WTC11 (cell line): ENCODE results near the gene KRT36. TPM values are rescaled to one million over a fixed set of nuclear protein-coding genes. Genes with fewer than 3 reads are reported as not detected.

Experiments
- ATAC-seq: fragments of 200-7000 bp; cut with Tn5 transposase; 2 replicates; pipeline ENCODE4 v1.10.0; 2021; ENCODE audit warnings: mild to moderate bottlenecking, moderate library complexity
- CTCF ChIA-PET: fragments of 300-600 bp; sonication (Branson Sonifier 250); formaldehyde crosslinking; loops from one replicate; lab custom pipeline; 2021; ENCODE audit warnings: antibody characterized with exemption; lab: Charles Lee
- POLR2A ChIA-PET: fragments of 350-600 bp; sonication (Branson Sonifier 250); formaldehyde crosslinking; loops from one replicate; lab custom pipeline; 2021; ENCODE audit warnings: antibody characterized with exemption; lab: Charles Lee
- DNase-seq: peaks from one replicate; pipeline ENCODE4 v3.0.0; 2021; ENCODE audit warnings: low spot score
- H3K27ac Mint-ChIP-seq: 2 replicates; pipeline ENCODE4 v1.8.0; 2021; ENCODE audit warnings: mixed read lengths
- H3K27me3 Mint-ChIP-seq: 2 replicates; pipeline ENCODE4 v1.8.0; 2021; ENCODE audit warnings: low read depth, mild to moderate bottlenecking, moderate library complexity, mixed read lengths
- H3K36me3 Mint-ChIP-seq: 2 replicates; pipeline ENCODE4 v1.8.0; 2021; ENCODE audit warnings: mixed read lengths
- H3K4me1 Mint-ChIP-seq: 2 replicates; pipeline ENCODE4 v1.8.0; 2022; ENCODE audit warnings: mixed read lengths
- H3K4me3 Mint-ChIP-seq: 2 replicates; pipeline ENCODE4 v1.8.0; 2021; ENCODE audit warnings: mild to moderate bottlenecking, moderate library complexity, mixed read lengths
- H3K9me3 Mint-ChIP-seq: 2 replicates; pipeline ENCODE4 v1.8.0; 2021; ENCODE audit warnings: mixed read lengths
- ATF1 ChIP-seq: sonication (generic); formaldehyde crosslinking; IDR thresholded peaks from 2 replicates; pipeline ENCODE4 v1.8.1; 2023; ENCODE audit warnings: mild to moderate bottlenecking, moderate library complexity, missing genetic modification reagents
- CBFB ChIP-seq: sonication (generic); formaldehyde crosslinking; IDR thresholded peaks from 2 replicates; pipeline ENCODE4 v1.8.1; 2022; ENCODE audit warnings: mild to moderate bottlenecking, low read depth, missing genetic modification reagents
- CREB1 ChIP-seq: sonication (generic); formaldehyde crosslinking; IDR thresholded peaks from 2 replicates; pipeline ENCODE4 v1.8.0; 2023; ENCODE audit warnings: mild to moderate bottlenecking, missing genetic modification reagents
- EMX1 ChIP-seq: fragments of 250-450 bp; sonication (Bioruptor Pico); IDR thresholded peaks from 2 replicates; pipeline ENCODE4 v1.8.0; 2021; ENCODE audit warnings: mild to moderate bottlenecking
- ESRRA ChIP-seq: sonication (generic); formaldehyde crosslinking; IDR thresholded peaks from 2 replicates; pipeline ENCODE4 v1.8.1; 2022; ENCODE audit warnings: mild to moderate bottlenecking, missing genetic modification reagents, borderline replicate concordance
- FOXP1 ChIP-seq: sonication (generic); formaldehyde crosslinking; IDR thresholded peaks from 2 replicates; pipeline ENCODE4 v1.8.0; 2022; ENCODE audit warnings: missing genetic modification reagents, mild to moderate bottlenecking, moderate library complexity, borderline replicate concordance
- GRHL2 ChIP-seq: fragments of 250-450 bp; sonication (Bioruptor Pico); IDR thresholded peaks from 2 replicates; pipeline ENCODE4 v1.8.0; 2022; ENCODE audit warnings: mild to moderate bottlenecking, moderate library complexity; ENCODE audit not compliant: insufficient replicate concordance, severe bottlenecking
- HMGA2 ChIP-seq: fragments of 250-450 bp; sonication (Bioruptor Pico); IDR thresholded peaks from 2 replicates; pipeline ENCODE4 v1.4.0; 2021; ENCODE audit warnings: mild to moderate bottlenecking, moderate library complexity
- NFYB ChIP-seq: sonication (generic); formaldehyde crosslinking; conservative IDR thresholded peaks from 2 replicates; pipeline ENCODE4 v1.8.0; 2022; ENCODE audit warnings: low read depth, missing genetic modification reagents
- NR1H2 ChIP-seq: sonication (generic); formaldehyde crosslinking; IDR thresholded peaks from 2 replicates; pipeline ENCODE4 v1.9.0; 2021; ENCODE audit warnings: mild to moderate bottlenecking, moderate library complexity, missing genetic modification reagents
- SMAD4 ChIP-seq: sonication (generic); formaldehyde crosslinking; IDR thresholded peaks from 2 replicates; pipeline ENCODE4 v1.8.0; 2022; ENCODE audit warnings: mild to moderate bottlenecking, missing genetic modification reagents
- SP1 ChIP-seq: sonication (generic); formaldehyde crosslinking; conservative IDR thresholded peaks from 2 replicates; pipeline ENCODE4 v1.8.1; 2022; ENCODE audit warnings: missing genetic modification reagents
- ZNF317 ChIP-seq: sonication (generic); formaldehyde crosslinking; IDR thresholded peaks from 2 replicates; pipeline ENCODE4 v1.8.1; 2023; ENCODE audit warnings: low read depth, mild to moderate bottlenecking, moderate library complexity, missing genetic modification reagents, borderline replicate concordance
- ZNF416 ChIP-seq: fragments of 250-450 bp; sonication (Bioruptor Pico); IDR thresholded peaks from 2 replicates; pipeline ENCODE4 v1.9.0; 2021; ENCODE audit warnings: mild to moderate bottlenecking, inconsistent platforms
- total RNA-seq: library from RNA; stranded (reverse); gene quantifications from 3 replicates; pipeline ENCODE4 v1.2.3, GENCODE V29; 2021
- TF ChIP-seq, protein P1 (sequence below): sonication (generic); formaldehyde crosslinking; IDR thresholded peaks from 2 replicates; pipeline ENCODE4 v1.8.0; 2023; ENCODE audit warnings: missing genetic modification reagents, mild to moderate bottlenecking, borderline replicate concordance
- TF ChIP-seq, protein P2 (sequence below): fragments of 250-450 bp; sonication (Bioruptor Pico); IDR thresholded peaks from 2 replicates; pipeline ENCODE4 v1.9.0; 2021; ENCODE audit warnings: mild to moderate bottlenecking
- TF ChIP-seq, protein P3 (sequence below): sonication (generic); formaldehyde crosslinking; IDR thresholded peaks from 2 replicates; pipeline ENCODE4 v1.8.0; 2023; ENCODE audit warnings: missing genetic modification reagents
- TF ChIP-seq, protein P4 (sequence below): sonication (generic); formaldehyde crosslinking; IDR thresholded peaks from 2 replicates; pipeline ENCODE4 v1.8.1; 2022; ENCODE audit warnings: missing genetic modification reagents, borderline replicate concordance
- TF ChIP-seq, protein P5 (sequence below): fragments of 250-450 bp; sonication (Bioruptor Pico); IDR thresholded peaks from 2 replicates; pipeline ENCODE4 v1.9.0; 2021; ENCODE audit warnings: mild to moderate bottlenecking, borderline replicate concordance
- TF ChIP-seq, protein P6 (sequence below): sonication (generic); formaldehyde crosslinking; IDR thresholded peaks from 2 replicates; pipeline ENCODE4 v1.8.0; 2023; ENCODE audit warnings: mild to moderate bottlenecking, missing genetic modification reagents

The KRT36 gene
- total RNA-seq, 1 experiment from 2014 or later, result not detected

DNA sequence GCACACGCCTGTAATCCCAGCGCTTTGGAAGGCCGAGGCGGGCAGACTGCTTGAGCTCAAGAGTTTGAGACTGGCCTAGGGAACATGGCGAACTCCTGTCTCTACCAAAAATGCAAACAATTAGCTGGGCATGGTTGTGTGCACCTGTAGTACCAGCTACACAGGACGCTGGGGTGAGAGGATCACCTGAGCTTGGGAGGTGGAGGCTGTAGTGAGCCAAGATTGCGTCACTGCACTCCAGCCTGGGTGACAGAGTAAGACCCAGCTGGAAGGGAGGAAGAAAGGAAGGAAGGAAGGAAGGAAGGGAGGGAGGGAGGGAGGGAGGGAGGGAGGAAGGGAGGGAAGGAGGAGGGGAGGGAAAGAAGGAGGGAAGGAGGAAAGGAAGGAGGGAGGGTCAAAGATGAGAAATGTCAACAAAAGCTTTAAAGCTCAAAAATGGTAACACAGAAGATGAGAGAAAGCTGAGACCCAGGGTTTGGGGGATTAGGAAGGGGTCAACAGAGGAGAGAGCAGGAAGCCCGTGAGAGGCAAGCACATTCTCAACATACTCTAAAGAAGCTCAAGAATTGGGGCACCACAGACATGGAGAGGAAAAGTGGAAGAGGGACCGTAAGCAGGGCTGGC lies 43.3 kb upstream of the KRT36 start (continued):
- TF ChIP-seq, protein P1, sequence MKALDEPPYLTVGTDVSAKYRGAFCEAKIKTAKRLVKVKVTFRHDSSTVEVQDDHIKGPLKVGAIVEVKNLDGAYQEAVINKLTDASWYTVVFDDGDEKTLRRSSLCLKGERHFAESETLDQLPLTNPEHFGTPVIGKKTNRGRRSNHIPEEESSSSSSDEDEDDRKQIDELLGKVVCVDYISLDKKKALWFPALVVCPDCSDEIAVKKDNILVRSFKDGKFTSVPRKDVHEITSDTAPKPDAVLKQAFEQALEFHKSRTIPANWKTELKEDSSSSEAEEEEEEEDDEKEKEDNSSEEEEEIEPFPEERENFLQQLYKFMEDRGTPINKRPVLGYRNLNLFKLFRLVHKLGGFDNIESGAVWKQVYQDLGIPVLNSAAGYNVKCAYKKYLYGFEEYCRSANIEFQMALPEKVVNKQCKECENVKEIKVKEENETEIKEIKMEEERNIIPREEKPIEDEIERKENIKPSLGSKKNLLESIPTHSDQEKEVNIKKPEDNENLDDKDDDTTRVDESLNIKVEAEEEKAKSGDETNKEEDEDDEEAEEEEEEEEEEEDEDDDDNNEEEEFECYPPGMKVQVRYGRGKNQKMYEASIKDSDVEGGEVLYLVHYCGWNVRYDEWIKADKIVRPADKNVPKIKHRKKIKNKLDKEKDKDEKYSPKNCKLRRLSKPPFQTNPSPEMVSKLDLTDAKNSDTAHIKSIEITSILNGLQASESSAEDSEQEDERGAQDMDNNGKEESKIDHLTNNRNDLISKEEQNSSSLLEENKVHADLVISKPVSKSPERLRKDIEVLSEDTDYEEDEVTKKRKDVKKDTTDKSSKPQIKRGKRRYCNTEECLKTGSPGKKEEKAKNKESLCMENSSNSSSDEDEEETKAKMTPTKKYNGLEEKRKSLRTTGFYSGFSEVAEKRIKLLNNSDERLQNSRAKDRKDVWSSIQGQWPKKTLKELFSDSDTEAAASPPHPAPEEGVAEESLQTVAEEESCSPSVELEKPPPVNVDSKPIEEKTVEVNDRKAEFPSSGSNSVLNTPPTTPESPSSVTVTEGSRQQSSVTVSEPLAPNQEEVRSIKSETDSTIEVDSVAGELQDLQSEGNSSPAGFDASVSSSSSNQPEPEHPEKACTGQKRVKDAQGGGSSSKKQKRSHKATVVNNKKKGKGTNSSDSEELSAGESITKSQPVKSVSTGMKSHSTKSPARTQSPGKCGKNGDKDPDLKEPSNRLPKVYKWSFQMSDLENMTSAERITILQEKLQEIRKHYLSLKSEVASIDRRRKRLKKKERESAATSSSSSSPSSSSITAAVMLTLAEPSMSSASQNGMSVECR (CRISPR knock-in tag), result no peak
- TF ChIP-seq, protein P2, sequence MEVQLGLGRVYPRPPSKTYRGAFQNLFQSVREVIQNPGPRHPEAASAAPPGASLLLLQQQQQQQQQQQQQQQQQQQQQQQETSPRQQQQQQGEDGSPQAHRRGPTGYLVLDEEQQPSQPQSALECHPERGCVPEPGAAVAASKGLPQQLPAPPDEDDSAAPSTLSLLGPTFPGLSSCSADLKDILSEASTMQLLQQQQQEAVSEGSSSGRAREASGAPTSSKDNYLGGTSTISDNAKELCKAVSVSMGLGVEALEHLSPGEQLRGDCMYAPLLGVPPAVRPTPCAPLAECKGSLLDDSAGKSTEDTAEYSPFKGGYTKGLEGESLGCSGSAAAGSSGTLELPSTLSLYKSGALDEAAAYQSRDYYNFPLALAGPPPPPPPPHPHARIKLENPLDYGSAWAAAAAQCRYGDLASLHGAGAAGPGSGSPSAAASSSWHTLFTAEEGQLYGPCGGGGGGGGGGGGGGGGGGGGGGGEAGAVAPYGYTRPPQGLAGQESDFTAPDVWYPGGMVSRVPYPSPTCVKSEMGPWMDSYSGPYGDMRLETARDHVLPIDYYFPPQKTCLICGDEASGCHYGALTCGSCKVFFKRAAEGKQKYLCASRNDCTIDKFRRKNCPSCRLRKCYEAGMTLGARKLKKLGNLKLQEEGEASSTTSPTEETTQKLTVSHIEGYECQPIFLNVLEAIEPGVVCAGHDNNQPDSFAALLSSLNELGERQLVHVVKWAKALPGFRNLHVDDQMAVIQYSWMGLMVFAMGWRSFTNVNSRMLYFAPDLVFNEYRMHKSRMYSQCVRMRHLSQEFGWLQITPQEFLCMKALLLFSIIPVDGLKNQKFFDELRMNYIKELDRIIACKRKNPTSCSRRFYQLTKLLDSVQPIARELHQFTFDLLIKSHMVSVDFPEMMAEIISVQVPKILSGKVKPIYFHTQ (CRISPR knock-in tag), result no peak
- TF ChIP-seq SMAD4 (CRISPR knock-in tag) (no peak), FOXP1 (CRISPR knock-in tag) (no peak), EMX1 (CRISPR knock-in tag) (no peak), GRHL2 (no peak), ZNF317 (CRISPR knock-in tag) (no peak), HMGA2 (CRISPR knock-in tag) (no peak), ESRRA (CRISPR knock-in tag) (no peak), SP1 (CRISPR knock-in tag) (no peak), ATF1 (CRISPR knock-in tag) (no peak)
- TF ChIP-seq, all 79 proteins: peak for 0

DNA sequence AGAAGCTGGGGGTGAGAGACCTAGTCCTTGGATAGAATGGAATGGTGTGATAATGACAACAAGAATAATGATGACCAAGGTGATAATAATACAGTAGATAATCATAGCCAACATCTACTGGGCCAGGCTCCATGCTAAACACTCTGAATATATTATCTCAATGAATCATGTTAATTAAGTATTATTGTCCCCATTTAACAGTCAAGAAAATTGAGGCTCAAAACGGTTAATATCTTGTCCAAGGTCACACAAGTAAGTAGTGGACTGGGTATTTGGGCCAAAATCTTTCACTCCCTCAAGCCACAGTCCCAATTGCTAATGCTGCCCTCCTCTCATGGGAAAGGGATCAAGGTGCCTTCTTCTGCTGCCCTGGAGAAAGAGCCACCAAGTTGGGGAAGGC lies 42.3 kb upstream of the KRT36 start:
- Mint-ChIP-seq H3K4me3 (no peak overlapping the region), H3K27me3 (peaks cover 6% of the 10 kb centered on the region), H3K36me3 (no peaks in the 10 kb centered on the region), H3K4me1 (peaks cover 48% of the 10 kb centered on the region), H3K27ac (no peak overlapping the region), H3K9me3 (no peaks in the 10 kb centered on the region)
- ATAC-seq, result no peak
- ChIA-PET CTCF (interaction anchor here (1.1 to 7.4 kb wide), 3 partner anchors 17 to 131 kb away, joined by 5 to 122 read pairs (median 7); no protein-coding TSS in a partner anchor), POLR2A (no interaction called here)
- DNase-seq, result no peak
- TF ChIP-seq, protein P3, sequence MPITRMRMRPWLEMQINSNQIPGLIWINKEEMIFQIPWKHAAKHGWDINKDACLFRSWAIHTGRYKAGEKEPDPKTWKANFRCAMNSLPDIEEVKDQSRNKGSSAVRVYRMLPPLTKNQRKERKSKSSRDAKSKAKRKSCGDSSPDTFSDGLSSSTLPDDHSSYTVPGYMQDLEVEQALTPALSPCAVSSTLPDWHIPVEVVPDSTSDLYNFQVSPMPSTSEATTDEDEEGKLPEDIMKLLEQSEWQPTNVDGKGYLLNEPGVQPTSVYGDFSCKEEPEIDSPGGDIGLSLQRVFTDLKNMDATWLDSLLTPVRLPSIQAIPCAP, result no peak
- TF ChIP-seq CREB1 (CRISPR knock-in tag), result no peak
- TF ChIP-seq, protein P4, sequence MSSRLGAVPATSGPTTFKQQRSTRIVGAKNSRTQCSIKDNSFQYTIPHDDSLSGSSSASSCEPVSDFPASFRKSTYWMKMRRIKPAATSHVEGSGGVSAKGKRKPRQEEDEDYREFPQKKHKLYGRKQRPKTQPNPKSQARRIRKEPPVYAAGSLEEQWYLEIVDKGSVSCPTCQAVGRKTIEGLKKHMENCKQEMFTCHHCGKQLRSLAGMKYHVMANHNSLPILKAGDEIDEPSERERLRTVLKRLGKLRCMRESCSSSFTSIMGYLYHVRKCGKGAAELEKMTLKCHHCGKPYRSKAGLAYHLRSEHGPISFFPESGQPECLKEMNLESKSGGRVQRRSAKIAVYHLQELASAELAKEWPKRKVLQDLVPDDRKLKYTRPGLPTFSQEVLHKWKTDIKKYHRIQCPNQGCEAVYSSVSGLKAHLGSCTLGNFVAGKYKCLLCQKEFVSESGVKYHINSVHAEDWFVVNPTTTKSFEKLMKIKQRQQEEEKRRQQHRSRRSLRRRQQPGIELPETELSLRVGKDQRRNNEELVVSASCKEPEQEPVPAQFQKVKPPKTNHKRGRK (CRISPR knock-in tag), result no peak
- TF ChIP-seq CBFB, result no peak
- TF ChIP-seq, protein P5, sequence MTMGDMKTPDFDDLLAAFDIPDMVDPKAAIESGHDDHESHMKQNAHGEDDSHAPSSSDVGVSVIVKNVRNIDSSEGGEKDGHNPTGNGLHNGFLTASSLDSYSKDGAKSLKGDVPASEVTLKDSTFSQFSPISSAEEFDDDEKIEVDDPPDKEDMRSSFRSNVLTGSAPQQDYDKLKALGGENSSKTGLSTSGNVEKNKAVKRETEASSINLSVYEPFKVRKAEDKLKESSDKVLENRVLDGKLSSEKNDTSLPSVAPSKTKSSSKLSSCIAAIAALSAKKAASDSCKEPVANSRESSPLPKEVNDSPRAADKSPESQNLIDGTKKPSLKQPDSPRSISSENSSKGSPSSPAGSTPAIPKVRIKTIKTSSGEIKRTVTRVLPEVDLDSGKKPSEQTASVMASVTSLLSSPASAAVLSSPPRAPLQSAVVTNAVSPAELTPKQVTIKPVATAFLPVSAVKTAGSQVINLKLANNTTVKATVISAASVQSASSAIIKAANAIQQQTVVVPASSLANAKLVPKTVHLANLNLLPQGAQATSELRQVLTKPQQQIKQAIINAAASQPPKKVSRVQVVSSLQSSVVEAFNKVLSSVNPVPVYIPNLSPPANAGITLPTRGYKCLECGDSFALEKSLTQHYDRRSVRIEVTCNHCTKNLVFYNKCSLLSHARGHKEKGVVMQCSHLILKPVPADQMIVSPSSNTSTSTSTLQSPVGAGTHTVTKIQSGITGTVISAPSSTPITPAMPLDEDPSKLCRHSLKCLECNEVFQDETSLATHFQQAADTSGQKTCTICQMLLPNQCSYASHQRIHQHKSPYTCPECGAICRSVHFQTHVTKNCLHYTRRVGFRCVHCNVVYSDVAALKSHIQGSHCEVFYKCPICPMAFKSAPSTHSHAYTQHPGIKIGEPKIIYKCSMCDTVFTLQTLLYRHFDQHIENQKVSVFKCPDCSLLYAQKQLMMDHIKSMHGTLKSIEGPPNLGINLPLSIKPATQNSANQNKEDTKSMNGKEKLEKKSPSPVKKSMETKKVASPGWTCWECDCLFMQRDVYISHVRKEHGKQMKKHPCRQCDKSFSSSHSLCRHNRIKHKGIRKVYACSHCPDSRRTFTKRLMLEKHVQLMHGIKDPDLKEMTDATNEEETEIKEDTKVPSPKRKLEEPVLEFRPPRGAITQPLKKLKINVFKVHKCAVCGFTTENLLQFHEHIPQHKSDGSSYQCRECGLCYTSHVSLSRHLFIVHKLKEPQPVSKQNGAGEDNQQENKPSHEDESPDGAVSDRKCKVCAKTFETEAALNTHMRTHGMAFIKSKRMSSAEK, result no peak
- no peak for TF ChIP-seq NFYB (CRISPR knock-in tag)
- no peak for TF ChIP-seq NR1H2 (CRISPR knock-in tag)
- TF ChIP-seq SP1 (CRISPR knock-in tag), result no peak
- no peak for TF ChIP-seq ZNF416 (CRISPR knock-in tag)
- TF ChIP-seq, protein P6, sequence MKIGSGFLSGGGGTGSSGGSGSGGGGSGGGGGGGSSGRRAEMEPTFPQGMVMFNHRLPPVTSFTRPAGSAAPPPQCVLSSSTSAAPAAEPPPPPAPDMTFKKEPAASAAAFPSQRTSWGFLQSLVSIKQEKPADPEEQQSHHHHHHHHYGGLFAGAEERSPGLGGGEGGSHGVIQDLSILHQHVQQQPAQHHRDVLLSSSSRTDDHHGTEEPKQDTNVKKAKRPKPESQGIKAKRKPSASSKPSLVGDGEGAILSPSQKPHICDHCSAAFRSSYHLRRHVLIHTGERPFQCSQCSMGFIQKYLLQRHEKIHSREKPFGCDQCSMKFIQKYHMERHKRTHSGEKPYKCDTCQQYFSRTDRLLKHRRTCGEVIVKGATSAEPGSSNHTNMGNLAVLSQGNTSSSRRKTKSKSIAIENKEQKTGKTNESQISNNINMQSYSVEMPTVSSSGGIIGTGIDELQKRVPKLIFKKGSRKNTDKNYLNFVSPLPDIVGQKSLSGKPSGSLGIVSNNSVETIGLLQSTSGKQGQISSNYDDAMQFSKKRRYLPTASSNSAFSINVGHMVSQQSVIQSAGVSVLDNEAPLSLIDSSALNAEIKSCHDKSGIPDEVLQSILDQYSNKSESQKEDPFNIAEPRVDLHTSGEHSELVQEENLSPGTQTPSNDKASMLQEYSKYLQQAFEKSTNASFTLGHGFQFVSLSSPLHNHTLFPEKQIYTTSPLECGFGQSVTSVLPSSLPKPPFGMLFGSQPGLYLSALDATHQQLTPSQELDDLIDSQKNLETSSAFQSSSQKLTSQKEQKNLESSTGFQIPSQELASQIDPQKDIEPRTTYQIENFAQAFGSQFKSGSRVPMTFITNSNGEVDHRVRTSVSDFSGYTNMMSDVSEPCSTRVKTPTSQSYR (CRISPR knock-in tag), result no peak
